Fibroblast of mammary gland (primary cell): Measurements from ENCODE around the gene DHX57.
"Not testable (repeated sequence)": the region's sequence is repeated elsewhere in the genome, so short reads cannot be mapped to it uniquely, and the experiment has no call there.

Experiments
- DNase-seq: peaks from one replicate; pipeline ENCODE4 v3.0.0-alpha.2; 2010; ENCODE audit warnings: low read depth
- H3K4me3 ChIP-seq: 2 replicates; pipeline ENCODE4 v1.5.1; 2011; ENCODE audit warnings: low read depth, mild to moderate bottlenecking, low read length, moderate library complexity; ENCODE audit not compliant: control insufficient read depth
- TF ChIP-seq, protein P1 (sequence below): conservative IDR thresholded peaks from 2 replicates; pipeline ENCODE4 v1.5.1; 2011; ENCODE audit warnings: low read depth, low read length, inconsistent platforms; ENCODE audit not compliant: control insufficient read depth, insufficient read depth

The DHX57 gene

DNA sequence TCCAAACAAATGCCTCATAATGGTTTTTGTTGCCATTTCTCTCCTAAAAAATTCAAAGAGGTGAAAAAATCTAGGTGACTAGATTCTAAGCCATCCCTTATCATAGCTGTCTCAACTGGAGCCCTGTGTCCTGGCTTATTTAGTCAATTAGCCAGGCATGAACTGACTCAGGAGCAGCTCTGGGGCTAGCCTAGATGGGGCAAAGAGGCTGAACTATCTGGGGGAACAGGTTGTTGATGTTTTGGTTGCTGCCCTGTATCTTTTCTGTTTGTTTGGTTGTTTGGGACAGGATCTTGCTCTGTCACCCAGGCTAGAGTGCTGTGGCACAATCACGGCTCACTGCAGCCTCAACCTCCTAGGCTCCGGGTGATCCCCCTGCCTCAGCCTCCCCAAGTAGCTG, 83.0 kb downstream of the DHX57 start:
- H3K4me3 ChIP-seq: no peak overlapping the region
- TF ChIP-seq, protein P1, sequence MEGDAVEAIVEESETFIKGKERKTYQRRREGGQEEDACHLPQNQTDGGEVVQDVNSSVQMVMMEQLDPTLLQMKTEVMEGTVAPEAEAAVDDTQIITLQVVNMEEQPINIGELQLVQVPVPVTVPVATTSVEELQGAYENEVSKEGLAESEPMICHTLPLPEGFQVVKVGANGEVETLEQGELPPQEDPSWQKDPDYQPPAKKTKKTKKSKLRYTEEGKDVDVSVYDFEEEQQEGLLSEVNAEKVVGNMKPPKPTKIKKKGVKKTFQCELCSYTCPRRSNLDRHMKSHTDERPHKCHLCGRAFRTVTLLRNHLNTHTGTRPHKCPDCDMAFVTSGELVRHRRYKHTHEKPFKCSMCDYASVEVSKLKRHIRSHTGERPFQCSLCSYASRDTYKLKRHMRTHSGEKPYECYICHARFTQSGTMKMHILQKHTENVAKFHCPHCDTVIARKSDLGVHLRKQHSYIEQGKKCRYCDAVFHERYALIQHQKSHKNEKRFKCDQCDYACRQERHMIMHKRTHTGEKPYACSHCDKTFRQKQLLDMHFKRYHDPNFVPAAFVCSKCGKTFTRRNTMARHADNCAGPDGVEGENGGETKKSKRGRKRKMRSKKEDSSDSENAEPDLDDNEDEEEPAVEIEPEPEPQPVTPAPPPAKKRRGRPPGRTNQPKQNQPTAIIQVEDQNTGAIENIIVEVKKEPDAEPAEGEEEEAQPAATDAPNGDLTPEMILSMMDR: no peak
- no peak for DNase-seq

DNA sequence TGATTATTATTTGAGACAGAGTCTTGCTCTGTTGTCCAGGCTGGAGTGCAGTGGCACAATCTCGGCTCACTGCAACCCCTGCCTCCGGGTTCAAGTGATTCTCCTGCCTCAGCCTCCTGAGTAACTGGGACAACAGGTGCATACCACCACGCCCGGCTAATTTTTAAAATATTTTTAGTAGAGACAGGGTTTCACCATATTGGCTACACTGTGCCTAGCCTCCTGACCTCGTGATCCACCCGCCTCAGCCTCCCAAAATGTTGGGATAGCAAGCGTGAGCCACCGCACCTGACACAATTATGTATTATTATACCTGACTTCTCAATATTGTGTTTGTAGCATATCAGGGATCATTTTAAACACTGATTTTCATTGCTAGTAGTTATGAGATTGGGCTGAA, 83.4 kb downstream of the DHX57 start:
- not testable (repeated sequence) for DNase-seq, H3K4me3 ChIP-seq

DNA sequence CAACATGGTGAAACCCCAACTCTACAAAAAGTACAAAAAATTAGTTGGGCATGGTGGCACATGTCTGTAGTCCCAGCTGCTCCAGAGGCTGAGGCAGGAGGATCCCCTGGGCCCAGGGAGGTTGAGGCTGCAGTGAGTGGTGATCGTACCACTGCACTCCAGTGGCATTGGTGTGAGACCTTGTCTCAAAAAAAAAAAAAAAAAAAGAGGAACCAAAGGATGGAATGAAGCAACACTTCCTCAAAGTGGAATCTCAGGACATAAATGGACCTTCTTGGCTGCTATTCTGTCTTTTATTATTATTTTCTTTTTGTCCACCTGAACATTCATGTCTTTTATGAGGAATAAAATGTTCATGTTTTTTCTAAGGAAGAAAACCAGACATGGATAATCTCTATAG, 84.0 kb downstream of the DHX57 start:
- DNase-seq: no peak
- TF ChIP-seq, protein P1: no peak
- H3K4me3 ChIP-seq: no peak overlapping the region

DNA sequence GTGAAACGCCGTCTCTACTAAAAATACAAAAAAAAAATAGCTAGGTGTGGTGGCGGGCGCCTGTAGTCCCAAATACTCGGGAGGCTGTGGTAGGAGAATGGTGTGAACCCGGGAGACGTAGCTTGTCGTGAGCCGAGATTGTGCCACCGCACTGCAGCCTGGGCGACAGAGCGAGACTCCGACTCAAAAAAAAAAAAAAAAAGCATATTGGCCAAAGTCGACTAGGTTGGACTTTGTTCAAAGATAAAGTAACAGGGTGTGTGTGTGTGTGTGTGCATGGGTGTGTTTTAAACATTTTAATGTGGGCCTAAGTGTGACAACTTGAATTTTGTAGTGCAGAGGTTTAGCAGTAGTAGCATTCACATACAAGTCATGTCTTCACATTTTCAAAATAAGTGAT, 86.0 kb downstream of the DHX57 start:
- TF ChIP-seq, protein P1: no peak
- no peak for DNase-seq
- no peak overlapping the region for H3K4me3 ChIP-seq

DNA sequence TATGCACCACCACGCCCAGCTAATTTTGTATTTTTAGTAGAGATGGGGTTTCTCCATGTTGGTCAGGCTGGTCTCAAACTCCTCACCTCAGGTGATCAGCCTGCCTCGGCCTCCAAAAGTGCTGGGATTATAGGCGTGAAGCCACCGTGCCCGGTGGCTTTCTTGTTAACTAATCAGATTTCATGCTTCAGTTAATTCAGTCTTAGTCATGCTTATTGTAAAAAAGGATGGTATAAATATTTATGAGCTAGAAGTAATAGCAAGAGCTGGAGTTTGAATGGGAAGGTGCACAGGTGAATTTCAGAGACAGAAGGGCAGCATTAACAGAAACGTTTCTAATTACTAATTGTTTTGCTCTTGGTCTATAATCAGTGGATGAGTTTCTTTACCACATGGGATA, 87.4 kb downstream of the DHX57 start:
- TF ChIP-seq, protein P1: no peak
- DNase-seq: no peak

DNA sequence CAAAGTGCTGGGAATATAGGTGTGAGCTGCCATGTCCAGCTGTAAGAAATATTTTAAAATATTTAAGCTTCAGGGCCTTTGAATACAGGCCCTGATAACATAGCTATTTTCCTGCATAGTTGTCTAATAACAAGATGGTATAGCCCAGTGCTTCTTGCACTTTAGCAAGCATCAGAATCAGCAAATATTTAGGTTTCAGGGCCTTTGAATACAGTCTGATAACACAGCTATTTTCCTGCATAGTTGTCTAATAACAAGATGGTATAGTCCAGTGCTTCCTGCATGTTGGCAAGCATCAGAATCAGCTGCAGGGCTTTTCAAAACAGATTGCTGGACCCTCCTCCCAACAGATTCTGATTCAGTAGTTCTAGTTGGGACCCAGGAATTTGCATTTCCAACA, 92.1 kb downstream of the DHX57 start:
- no peak for DNase-seq
- no peak overlapping the region for H3K4me3 ChIP-seq
- TF ChIP-seq, protein P1: no peak

More for the DNA sequence above, 87.4 kb downstream of the DHX57 start:
- H3K4me3 ChIP-seq: no peak overlapping the region

DNA sequence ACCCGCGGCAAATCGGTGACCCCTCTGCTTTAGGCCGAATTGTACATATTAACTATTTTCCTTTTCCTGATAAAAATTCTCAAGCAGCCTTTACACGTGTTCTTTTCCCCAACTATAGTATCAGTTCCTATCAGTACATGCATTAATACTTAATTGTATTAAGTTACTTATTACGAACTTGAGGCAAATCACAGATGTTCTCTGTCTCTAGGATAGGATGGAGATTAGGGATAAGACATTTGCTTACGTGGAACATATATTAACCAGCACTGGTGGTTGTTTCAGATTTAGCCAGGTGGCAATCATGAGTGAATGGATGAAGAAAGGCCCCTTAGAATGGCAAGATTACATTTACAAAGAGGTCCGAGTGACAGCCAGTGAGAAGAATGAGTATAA, 97.0 kb downstream of the DHX57 start:
- TF ChIP-seq, protein P1: no peak
- DNase-seq: no peak
- H3K4me3 ChIP-seq: peak overlapping the region; percentile 92

DNA sequence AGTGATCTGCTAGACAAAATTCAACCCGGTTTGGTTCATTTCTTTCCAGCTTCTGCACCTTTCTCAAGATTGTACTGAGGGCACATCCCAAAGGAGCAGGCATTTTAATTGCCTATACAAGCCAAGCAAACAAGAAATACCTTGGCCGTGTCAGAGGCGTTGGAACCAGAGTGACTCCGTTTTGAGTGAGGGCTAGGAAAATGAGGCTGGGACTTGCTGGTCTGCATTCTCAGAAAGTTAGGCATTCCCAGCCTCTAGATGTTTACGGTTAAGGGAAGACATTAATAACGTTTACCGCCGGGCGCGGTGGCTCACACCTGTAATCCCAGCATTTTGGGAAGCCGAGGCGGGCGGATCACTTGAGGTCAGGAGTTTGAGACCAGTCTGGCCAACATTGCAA, 99.2 kb downstream of the DHX57 start:
- TF ChIP-seq, protein P1: no peak
- no peak for DNase-seq
- no peak overlapping the region for H3K4me3 ChIP-seq
